GM12873 (cell line): Measurements from ENCODE around the gene ST7.

ENCODE experiments used
- CTCF ChIP-seq: IDR thresholded peaks from 2 replicates; pipeline ENCODE4 v1.5.1; 2012; ENCODE audit warnings: low read depth, mild to moderate bottlenecking, moderate library complexity, low read length, control low read depth; ENCODE audit not compliant: insufficient read depth; ENCODE audit errors: missing control alignments

ST7 gene

GRCh38 chr7:117243390-117243789 is 290.1 kb downstream of the ST7 start:
- TF ChIP-seq CTCF, result no peak

- TF ChIP-seq CTCF, result no peak
Observed at GRCh38 chr7:117247809-117248208, 294.5 kb downstream of the ST7 start.

GRCh38 chr7:117248829-117249228 is 295.5 kb downstream of the ST7 start:
- no peak for TF ChIP-seq CTCF

- TF ChIP-seq CTCF, result no peak
Observed at GRCh38 chr7:117249696-117250095, 296.4 kb downstream of the ST7 start.

- no peak for TF ChIP-seq CTCF
Observed at GRCh38 chr7:117250245-117250644, 296.9 kb downstream of the ST7 start.

- TF ChIP-seq CTCF, result no peak
Observed at GRCh38 chr7:117250801-117251200, 297.5 kb downstream of the ST7 start.

GRCh38 chr7:117251687-117252086 is 298.4 kb downstream of the ST7 start:
- no peak for TF ChIP-seq CTCF
